Activated CD4-positive, CD25-positive, alpha-beta regulatory T cell treated with anti-CD3 and anti-CD28 coated beads, Interleukin-2, amount 50 U/mL, for 24 hours (primary cell): ENCODE data around the gene GALK1.
"Not testable (repeated sequence)": the region's sequence is repeated elsewhere in the genome, so short reads cannot be mapped to it uniquely, and the experiment has no call there.

Source experiments
- ATAC-seq, 2 donors: fragments of 150-1000 bp; cut with Tn5 transposase; one replicate each; pipeline ENCODE4 v1.10.0; 2021; ENCODE audit warnings: mild to moderate bottlenecking in 1 of 2, moderate library complexity in 1 of 2

GALK1 gene

DNA sequence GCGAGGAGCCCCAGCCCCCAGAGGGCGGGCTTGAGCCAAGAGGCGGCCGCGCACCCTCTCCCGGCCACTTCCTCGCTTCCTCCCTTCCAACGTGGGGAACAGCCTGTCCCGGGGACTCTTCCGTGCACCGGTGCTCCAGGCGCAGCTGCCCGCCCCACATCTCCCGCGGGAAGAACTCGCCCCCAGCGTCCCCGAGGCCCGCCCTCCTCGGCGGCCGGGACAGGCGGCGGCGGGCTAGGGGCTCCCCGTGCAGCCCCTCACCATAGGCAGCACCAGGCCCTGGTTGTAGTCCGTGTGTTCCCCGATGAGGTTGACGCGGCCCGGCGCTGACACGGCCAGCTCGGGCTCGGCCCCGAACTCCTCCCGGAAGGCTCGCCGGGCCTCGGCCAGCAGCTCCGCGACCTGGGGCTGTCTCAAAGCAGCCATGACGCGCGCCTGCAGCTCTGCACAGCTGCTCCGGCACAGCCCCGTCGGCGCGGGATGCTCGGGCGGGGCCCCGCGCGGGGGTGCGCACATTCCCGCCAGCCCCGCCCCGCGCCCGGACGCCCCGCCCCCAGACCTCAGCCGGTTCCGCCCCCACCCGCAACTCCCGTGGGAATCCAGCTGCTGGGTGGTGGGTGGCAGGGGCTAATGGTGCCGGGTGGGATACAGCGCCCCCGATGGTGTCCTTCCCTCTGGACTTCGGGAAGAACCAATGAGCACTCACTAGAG, at the start of gene GALK1:
GALK1 (minus strand) TSS at position 482 of the 711 bp plus-strand sequence; CDS start at position 426, 56 bp downstream.
- peak; percentile 94 to 96 for ATAC-seq

GRCh38 chr17:75814021-75814395, 49.0 kb upstream of the GALK1 start:
- ATAC-seq, result no peak

- no peak for ATAC-seq
Observed at GRCh38 chr17:75813081-75814020, 48.4 kb upstream of the GALK1 start.

- ATAC-seq, result no peak
Observed at GRCh38 chr17:75812096-75813013, 47.4 kb upstream of the GALK1 start.

- no peak for ATAC-seq
Observed at GRCh38 chr17:75811174-75811573, 46.2 kb upstream of the GALK1 start.

DNA sequence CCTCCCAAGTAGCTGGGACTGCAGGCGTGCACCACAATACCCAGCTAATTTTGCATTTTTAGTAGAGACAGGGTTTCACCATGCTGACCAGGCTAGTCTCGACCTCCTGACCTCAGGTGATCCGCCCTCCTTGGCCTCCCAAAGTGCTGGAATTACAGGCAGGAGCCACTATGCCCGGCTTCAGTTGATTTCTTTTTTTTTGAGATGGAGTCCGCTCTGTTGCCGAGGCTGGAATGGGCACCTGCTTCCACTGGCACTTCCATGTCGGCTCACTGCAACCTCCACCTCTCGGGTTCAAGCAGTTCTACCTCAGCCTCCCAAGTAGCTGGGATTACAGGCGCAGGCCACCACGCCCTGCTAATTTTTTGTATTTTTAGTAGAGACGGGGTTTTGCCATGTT, 45.8 kb upstream of the GALK1 start:
- ATAC-seq, result not testable (repeated sequence)

DNA sequence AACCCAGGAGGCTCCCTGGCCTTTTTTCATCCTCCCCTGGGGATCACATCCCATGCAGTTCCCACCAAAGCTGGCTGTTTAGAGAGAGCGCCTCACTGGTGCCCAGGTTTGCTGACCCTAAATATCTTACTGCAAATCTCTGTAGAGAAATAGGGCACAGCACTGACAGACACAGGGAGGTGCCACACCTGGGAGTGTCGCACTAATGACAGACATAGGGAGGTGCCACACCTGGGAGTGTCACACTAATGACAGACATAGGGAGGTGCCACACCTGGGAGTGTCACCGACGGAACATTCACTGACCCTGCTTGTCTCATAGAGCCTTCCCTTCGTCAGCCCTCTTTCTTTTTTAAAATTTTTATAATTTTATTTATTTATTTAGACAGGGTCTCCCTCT, 45.2 kb upstream of the GALK1 start:
- no peak for ATAC-seq

DNA sequence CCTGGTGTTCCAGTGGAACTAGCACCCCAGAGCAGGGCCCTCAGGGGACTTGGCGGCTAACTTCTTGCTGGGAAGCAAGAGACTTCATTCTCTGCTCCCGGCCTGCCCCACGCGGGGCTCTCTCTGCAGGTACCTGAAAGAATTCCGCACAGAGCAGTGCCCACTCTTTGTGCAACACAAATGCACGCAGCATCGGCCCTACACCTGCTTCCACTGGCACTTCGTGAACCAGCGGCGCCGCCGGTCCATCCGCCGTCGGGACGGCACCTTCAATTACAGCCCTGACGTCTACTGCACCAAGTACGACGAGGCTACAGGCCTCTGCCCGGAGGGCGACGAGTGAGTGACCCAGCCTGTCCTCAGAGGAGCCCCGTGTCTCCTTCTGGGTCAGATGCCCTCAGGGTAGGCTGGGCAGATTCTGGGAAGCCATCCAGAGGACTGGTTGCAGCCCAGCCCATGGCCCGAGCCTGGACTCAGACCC, 44.7 kb upstream of the GALK1 start:
- ATAC-seq, result no peak

DNA sequence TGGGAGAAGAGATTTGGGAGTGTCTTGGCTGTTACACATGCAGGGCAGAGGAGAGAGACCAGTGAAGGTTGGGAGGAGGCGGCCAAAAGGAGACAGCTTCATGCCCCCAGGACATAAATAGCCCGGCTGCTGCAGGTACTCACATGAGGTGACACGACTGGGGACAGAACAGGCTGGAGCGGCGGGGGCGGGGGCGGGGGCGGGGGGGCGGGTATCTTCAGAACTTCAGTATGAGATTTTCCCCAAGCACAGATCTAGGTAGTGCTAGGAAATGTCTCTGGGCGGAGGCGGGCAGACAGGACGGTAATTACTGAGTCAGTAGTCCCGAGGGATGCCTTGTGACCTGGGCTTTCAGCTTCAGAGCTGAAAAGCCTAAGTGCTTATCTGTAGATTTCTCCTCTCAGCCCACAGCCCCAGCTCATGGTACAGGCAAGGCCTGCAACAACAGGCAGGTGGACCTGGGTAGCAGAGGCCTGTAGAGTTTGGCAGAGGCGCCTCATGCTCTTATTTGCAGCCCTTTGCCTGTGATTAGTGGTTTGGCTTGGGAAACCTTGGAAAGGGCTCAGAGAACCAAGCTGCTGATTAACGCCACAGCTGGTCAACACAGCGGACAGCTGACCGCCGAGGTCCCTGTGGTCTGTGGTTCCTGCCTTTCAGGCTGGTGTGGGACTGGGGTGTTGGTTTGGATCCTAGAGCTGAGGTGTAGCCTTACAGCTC, 44.1 kb upstream of the GALK1 start:
- ATAC-seq, result peak in 1 of 2 donors; percentile 41

DNA sequence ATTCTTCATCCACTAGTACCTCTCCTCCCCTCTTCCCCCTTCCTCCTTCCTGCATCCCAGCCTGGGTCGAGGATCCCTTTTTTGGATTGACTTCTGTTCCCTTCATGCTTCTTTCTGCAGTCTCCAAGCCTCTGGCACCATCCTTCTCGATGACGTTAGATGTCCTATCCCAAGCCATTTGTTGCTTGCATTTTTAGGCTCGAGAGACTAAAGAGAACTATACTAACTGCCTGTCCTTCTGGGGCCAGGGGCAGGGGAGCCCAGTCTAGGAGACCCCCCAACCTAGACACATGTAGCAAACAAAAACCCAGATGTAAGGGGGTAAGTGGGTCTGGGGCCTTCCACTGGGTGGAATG, 43.5 kb upstream of the GALK1 start:
- no peak for ATAC-seq

- ATAC-seq, result no peak
Observed at GRCh38 chr17:75807861-75808260, 42.9 kb upstream of the GALK1 start.

GRCh38 chr17:75806822-75807500, 42.0 kb upstream of the GALK1 start:
- no peak for ATAC-seq

GRCh38 chr17:75803883-75804282, 38.9 kb upstream of the GALK1 start:
- ATAC-seq, result no peak

DNA sequence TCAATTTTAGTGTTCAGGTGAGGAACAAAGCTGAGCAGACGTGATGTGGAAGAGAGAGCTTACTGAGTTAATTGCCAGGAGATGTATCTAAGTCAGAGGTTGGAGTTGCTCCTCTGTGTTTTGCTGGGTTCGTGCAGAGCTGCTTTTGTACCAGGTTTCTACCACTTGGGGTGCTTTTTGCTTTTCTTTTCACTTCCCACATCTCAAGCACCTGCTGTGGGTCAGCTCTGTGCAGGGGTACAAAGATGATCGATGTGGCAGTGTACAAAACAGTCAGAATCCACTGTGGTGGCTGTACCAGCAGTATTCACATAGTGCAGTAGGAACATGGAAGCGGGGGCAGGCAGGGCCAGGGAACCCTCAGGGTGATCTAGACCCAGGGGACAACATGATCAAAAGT, 34.4 kb upstream of the GALK1 start:
- no peak for ATAC-seq

DNA sequence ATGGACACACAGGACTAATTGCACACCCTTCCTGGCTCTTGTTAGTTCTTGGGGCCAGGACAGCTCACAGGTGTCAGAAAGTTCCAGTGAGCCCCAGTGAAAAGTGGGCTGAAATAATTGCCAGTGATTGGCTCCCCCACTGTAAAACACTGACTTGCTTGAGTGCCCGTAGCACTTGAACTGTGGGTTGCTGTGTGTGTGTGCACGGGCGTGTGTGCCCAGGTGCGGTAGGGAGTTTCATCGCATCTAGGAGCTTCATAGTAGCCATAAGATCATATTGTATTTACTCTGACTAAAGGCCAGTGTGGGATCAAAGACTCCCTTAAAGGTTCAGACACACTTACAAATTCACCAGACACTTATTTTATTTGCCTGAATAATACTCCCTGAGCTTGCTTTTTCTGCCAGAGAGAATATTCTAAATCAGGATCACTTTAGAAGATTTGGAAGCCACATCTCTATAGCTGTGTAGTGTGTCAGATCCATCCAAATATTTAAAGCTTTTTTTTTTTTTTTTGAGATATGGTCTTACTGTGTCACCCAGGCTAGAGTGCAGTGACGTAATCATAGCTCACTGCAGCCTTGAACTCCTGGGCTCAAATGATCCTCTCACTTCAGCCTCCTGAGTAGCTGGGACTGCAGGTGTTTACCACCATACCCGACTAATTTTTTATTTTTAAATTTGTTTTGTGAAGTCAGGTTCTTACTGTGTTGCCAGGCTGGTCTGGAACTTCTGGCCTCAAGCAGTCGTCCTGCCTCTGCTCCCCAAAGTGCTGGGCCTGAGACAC, 31.0 kb upstream of the GALK1 start:
- no peak for ATAC-seq

GRCh38 chr17:75793460-75793859, 28.5 kb upstream of the GALK1 start:
- ATAC-seq, result peak in 1 of 2 donors; percentile 13

DNA sequence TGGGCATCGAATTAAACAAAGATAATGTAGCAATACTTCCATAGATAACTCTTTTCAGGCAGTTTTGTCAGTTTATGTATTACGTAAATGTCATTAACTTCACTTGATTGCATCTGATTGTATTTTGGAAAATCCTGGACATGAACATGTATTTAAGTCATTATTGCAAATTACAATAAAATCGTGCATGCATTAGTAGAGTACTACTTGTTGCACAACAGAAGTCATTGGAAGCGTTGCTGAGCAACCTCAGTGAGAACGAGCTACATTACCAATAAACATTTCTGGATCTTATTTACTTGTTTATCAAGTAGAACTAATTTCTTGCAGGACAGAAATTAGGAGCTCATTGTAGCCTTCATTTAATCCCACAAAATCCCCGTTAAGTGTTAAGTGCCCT, 26.3 kb upstream of the GALK1 start:
- no peak for ATAC-seq

DNA sequence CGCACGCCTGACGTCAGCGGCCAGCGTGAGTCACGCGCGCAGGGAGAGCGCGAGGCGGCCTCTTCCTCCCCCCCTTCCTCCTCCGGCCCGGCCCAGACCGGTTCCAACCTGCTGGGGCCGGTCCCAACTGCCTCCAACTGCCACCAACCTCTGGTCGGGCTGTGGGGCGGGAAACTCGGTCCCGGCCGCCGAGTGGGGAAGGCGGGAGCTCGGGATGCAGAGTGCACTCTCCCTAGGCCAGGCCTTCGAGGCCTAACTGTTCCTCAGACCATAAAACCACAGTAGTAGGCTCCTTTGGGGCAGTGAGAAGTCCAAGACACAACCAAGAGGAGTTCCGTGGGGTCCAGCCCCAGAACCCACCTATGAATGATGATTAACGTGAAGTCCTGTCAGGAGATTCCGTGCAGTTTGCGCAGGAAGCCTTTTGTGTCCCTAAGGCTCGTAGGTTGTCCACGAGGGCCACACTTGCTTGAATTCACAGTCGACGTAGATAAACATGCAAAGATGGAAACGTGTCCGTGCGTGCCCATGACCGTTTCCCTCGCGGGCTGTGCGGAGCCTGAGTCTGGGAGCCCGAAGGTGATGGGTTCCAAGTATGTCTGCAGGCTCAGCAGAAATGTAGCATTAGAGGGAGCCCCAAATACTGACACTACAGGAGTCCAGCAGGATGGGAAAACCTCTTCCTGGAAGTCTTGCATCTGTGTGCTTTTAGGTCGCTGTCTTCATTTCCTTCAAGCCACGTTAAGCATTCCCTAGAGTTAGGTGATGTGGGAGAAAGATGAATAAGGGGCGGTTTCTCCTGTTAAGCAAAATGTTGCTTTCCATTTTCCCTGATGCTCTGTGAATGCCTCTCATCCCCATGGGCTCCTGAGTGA, 20.3 kb upstream of the GALK1 start:
- peak; percentile 72 to 74 for ATAC-seq

DNA sequence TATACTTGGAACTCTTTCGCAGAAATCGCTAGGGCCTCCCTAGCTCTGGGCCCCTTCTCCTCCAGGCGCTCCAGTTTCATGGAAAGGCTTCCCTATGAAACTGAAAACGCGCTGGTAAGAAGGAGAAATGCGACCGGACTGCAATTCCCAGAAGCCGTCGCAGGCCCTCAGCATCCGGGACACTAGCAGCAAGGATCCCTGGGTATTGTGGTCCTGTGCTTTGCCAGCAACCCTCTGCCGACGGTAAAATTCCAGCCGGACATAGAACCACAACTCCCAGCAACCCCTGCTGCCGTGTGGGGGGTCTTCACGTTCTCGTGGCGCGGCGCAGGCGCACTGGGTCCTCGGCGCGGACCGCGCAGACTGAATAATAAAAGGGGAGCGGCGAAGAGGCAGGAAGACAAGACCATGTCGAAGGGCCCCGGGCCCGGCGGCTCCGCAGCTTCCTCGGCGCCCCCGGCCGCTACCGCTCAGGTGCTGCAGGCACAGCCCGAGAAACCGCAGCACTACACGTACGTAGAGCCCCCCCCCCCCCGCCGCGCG, 19.6 kb upstream of the GALK1 start, which contains the start of gene UNK:
UNK (plus strand) TSS at position 334 of the 543 bp plus-strand sequence; CDS start at position 409, 75 bp downstream.
- ATAC-seq, result peak; percentile 70 to 73
